ENCODE results near the gene YPEL3.
"Not testable (repeated sequence)": the region's sequence is repeated elsewhere in the genome, so short reads cannot be mapped to it uniquely, and the experiment has no call there.

YPEL3 gene, protein sequence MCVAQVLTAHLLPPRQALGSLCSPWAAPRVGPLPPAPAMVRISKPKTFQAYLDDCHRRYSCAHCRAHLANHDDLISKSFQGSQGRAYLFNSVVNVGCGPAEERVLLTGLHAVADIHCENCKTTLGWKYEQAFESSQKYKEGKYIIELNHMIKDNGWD
- total RNA-seq, result 41.2 to 65.5 (median 49.5) reads per million in 4 donors

DNA sequence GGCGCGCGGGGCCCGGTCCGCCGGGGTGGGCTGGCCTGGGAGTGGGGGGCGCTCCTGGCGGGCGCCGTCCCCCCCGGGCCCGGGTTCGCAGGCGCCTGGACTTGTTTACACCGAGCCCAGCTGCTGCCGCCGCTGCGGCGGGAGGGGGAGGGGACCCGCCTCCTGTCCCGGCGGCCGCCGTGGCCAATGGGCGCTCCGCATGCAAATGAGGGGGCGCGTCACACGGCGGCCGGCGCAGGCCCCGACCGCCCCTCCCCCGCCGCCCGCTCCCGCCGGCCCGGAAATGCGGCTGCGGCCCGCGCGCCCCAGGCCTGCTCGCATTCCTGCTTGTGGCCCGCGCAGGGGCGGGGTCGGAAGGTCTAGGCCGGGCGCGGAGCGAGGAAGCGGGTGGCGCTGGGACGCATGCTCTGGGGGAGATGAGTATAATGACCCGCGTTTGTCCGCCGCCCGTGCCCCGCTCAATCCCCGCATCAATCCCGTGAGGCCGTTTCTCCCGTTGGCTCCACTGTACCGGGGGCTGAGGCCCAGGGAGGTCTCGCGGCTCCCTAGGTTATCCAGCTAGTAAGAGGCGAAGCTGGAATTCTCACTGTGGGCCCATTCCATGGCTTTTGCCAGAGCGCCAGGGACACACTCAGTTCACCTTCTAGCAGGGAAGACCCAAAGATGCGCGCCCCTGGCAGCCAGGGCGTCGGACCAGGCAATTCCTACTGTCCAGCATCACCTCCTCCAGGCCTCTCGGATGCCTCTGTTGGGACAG, at the start of gene YPEL3:
TSS of gene YPEL3 (minus strand) at position 109 of the 757 bp plus-strand sequence. CDS start 731 bp downstream, outside the sequence.
- DNase-seq, result peak; percentile 82 to 93 (median 86)

DNA sequence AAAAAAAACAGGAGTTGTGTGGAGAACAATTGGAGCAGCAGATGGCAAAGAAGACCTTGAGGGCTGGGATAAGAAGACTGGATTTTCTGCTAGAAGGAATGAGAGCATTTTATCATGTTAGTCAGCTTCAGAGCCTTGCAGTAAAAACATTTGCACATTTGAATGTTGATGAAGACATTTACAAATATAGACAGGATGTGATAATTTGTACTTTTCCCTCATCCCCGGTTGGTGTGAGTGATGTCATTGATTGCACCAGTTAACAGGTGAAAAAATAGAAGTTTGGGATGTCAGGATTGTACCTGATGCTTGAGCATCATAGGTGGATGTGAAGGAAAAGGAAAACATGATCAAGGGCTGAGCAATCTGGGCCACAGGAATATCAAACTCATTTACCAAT, 49.6 kb upstream of the YPEL3 start:
- no peak for DNase-seq

DNA sequence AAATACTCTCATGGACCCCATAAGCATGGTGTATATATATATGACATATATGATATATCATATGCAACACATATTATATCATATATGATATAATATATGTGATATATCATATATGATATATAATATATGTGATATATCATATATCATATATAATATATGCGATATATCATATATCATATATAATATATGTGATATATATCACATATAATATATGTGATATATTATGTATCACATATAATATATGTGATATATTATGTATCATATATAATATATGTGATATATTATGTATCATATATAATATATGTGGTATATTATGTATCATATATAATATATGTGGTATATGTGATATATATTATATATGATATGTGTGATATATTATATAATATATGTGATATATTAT, 48.9 kb upstream of the YPEL3 start:
- no peak for DNase-seq

DNA sequence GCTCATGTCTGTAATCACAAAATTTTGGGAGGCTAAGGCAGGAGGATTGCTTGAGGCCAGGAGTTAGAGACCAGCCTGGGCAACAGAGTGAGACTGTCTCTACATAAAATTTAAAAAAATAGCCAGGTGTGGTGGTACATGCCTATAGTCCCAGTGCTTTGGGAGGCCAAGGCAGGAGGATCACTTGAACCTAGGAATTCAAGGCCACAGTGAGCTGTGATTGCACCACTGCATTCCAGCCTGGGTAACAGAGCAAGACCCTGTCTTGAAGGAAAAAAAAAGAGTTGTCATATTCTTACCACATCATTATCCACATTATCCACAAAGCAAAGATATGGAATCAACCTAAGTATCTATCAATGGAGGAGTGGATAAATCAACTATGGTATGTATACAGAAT, 48.0 kb upstream of the YPEL3 start:
- DNase-seq, result no peak

DNA sequence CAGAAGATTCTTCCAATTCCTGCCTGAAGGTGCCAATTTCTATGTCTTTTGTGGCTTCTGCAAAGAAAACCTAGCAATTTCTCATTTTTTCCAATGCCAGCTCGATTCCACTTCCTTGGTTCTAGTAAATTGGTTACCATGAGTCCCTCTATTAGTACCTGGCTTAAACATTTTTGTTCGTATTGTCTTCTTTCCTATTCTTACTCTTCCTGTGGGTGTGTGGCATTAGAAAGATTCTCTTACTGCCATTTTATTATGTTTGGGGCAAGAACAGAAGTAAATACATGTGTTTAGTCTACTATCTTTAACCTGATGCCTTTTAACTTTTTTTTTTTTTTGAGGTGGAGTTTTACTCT, 47.3 kb upstream of the YPEL3 start:
- DNase-seq, result no peak

DNA sequence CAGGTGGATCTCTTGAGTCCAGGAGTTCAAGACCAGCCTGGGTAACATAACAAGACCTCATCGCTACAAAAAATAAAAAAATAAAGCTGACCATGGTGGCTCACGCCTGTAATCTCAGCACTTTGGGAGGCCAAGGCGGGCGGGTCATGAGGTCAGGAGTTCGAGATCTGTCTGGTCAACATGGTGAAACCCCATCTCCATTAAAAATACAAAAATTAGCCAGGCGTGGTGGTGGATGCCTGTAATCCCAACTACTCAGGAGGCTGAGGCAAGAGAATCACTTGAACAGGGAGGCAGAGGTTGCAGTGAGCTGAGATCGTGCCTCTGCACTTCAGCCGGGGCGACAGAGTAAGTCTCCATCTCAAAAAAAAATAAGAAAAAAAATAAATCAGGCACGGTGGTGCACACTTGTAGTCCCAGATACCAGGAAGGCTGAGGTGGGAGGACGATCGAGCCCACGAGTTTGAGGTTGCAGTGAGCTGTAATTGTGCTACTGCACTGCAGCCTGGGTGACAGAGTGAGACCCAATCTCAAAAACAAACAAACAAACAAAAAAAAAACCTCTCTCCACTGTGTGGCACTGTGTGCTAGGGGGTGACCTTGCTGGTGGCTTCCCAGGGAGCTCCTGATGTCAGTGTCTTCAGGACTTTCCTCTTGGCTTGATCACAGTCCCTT, 46.8 kb upstream of the YPEL3 start:
- peak in 1 of 5 donors; percentile 59 for DNase-seq

DNA sequence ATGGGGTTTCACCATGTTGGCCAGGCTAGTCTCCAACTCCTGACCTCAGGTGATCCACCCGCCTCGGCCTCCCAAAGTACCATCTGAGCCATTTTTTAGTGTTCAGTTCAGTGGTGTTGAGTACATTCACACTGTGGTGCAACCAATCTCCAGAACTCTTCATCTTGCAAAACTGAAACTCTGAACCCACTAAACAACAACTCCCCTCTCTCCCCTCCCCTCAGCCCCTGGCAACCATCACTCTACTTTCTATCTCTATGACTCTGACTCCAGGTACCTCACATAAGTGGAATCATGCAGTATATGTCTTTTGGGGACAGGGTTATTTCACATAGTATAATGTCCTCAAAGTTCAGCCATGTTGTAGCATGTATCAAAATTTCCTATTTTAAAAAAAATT, 45.7 kb upstream of the YPEL3 start:
- peak in 1 of 5 donors; percentile 8 for DNase-seq

DNA sequence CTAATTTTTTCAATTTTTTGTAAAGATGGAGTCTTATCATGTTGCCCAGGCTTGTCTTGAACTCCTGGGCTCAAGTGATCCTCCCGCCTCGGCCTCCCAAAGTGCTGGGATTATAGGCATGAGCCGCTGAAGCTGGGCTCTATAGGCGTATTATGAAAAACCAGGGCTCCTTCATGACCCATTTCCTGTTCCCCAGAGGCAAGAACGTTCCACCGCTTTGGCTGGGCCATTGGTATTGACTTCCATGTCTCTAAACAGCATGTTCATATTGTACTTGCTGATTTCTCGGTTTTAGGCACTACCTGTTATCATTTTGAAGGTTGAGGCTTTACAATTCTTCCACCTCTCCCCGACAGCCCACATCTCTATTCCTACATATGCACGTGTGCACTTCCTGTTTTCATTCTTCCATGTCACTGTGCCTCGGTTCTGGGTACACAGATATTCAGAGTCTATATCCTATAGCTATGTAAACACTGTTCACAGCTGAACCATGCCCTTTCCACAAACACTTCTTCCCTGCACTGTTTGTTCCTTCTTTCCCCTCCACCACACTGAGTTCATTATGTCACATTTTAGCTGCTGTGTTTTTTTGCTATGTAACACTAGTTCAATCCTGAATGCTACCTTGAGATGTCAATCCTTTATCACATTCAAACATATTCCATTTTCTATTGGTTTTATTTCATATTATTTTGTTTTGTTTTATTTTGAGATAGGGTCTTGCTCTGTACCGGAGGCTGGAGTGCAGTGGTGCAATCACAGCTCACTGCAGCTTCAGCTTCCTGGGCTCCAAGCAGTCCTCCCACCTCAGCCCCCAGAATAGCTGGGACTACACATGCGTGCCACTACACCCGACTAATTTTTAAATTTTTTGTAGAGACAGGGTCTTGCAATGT, 43.8 kb upstream of the YPEL3 start:
- DNase-seq, result no peak

DNA sequence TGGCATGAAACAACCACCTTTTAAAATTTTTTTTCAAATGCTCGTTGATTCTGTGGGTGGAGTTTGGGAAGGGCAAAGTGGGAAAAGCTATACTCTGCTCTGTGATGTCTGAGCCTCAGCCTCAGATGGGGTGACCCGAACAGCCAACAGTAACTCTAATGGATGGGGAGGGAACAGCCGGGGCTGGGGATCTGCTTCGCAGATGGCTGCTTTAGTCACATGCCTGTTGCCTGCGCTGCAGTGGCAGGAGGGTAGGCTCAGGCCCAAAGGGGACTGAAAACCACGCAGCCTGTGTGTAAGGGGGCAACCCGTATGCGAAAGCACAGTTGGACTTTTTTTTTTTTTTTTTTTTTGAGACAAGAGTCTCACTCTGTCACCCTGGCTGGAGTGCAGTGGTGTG, 41.9 kb upstream of the YPEL3 start:
- no peak for DNase-seq

DNA sequence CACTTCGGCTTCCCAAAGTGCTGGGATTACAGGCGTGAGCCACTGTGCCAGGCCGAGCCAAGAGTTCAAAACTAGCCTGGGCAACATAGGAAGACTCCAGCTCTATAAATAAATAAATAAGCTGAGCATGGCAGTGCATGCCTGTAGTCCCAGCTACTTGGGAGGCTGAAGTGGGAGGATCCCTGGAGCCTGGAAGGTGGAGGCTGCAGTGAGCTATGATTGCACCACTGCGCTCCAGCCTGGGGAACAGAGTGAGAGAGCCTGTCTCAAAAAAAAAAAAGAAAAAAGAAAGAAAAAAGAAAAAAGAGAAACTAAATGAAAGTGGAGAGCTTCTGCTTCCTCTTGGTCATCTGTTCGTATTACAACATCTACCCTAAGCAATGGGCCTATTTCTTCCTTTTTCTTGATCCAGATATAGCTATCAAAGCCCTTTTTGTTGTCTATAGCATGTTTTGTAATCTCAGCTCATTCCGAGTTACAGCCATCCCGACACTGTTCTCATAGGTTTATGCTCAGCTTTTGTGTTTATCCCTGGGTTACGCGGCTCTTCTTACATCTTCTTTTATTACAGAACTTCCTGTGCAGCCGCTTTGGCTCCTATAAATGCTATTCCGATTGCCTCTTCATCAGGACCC, 41.1 kb upstream of the YPEL3 start:
- no peak for DNase-seq

DNA sequence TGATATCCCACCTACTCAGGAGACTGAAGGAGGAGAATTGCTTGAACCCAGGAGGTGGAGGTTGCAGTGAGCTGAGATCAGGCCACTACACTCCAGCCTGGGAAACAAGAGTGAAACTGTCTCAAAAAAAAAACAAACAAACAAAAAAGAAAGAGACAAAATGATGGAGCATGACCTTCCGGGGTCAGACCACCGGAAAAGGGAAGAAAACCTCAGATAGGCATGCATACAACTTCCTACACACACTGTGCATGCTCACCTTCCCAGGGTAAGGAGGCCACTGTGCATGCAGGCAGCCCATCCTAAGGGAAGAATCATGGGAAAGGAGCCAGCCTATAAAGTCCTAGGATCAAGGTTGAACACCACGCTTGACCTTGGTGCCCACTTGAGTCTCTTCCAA, 36.6 kb upstream of the YPEL3 start:
- DNase-seq, result no peak

DNA sequence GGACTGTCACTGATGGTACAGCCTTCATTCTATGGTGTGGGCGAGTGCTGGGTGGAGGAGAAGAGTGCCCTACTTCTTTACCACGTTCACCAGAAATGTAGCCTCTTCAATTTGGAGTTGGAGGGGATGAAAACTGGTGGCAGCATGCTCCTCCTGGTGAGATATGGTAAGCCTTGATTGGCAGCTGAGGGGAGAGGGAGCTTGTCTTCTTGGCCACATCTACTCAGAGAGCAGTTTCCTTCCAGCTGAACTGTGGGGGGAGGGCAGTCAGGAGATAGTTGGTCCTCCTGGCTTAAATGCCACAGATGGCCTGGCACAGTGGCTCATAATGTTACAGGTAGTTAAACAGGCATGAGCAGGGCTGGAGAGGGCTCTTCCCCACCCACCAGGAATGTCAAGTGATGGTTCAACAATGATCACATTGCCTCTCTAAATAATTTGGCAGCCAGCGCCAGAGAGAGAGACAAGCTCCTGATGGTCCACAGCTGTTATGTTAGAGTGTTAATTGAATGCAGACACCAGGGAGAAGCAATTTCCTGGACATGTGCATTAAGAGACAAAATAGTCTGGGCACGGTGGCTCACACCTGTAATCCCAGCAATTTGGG, 36.0 kb upstream of the YPEL3 start:
- DNase-seq, result peak in 1 of 5 donors; percentile 10

DNA sequence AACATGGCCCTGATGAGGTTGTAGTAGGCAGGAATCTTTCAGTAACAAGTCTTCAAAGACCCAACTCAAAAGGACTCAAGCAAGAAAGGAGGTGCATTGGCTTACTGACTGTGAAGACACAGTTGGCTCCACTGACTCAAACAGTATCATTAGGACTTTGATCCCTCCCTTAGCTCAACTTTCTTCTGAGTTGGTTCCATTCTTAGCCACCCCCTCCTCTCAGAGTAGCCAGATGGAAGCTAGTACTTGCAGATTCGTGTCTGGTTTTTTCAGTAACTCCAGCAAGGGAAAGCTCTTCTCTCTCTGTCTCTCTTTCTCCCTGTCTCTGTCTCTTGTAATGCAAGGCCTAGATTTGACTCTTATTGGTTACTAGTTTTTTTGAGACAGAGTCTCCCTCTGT, 32.0 kb upstream of the YPEL3 start:
- DNase-seq, result no peak

DNA sequence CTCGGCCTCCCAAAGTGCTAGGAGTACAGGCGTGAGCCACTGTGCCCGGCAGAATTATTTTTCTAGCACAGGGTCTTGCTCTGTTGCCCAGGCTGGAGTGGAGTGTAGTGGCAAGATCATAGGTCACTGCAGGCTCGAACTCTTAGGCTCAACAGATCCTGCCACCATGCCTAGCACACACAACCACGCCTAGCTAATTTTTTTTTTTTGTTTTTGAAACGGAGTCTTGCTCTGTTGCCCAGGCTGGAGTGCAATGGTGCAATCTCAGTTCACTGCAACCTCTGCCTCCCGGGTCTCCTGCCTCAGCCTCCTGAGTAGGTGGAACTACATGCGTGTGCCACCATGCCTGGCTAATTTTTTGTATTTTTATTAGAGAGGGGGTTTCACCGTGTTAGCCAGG, 29.7 kb upstream of the YPEL3 start:
- DNase-seq, result not testable (repeated sequence)

DNA sequence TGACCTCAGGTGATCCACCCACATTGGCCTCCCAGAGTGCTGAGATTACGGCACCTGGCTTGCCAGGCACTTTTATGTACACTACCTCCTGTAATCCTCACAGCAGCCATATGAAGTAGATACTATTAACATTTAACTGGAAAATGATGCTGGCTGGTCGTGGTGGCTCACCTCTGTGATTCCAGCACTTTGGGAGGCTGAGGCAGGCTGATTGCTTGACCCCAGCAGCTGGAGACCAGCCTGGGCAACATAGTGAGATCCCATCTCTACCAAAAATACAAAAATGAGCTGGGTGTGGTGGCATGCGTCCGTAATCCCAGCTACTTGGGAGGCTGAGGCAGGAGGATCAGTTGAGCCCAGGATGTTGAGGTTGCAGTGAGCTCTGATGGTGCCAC, 29.0 kb upstream of the YPEL3 start:
- no peak for DNase-seq

DNA sequence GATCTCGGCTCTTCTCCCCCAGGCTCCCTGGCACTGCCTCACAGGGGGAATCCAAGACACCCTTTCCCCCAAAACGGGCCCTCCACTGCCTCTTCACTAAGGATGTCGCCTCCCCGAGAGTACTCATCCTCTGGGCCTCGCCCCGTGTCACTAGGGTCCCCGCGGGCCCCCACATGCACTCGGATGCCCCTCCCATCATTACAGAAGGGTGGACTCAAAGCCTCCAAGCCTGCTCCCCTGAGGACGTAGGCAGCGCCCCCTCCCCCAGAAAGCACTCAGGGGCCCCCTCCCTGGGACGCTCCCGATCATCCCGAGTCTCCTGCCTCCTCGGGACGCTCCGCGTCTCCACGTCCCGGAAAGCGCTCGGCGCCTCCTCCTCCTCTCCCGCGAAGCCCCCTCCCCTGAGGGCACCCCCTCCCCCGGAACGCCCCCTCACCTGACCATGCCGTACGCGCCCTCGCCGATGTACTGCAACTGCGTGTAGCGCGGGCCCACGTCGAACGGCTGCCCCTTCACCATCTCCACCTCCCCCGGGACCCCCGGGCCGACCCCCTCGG, 26.7 kb upstream of the YPEL3 start:
- peak in 1 of 5 donors; percentile 10 for DNase-seq

DNA sequence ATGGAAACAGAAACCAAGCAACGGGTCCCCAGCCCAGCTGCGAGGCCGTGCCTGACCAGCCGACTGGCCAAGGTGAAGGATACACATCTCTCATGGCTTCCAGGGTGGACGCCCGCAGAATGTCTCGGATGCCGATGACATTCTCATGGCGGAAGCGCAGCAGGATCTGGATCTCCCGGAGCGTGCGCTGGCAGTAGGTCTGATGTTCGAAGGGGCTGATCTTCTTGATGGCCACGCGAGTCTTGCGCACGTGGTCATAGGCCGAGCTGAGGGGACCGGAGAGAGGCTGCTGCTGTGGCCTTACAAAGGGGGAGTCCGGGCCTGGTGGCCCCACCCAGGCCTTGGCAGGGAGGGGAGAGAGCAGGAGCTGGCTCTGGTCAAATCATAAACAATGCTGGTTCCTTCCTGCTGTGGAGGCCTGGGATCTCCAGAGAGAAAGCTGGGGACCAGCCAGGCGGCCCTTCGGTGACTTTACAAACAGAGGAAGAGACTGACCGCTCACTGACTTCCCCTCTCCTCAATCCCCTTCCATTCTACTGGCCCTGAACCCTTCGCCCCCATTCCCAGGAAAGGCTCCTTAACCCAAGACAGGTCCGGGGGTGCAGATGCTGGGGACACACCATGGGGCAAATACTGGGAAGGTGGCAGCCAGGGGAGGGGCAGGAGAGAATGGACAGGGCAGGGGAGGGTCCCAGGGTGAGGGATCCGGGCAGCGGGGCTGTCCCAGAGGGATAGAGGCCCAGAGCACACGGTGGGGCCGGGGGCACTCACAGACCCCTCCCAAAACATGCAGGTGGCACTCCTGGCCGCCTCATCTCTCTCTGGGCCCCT, 25.9 kb upstream of the YPEL3 start:
- no peak for DNase-seq

DNA sequence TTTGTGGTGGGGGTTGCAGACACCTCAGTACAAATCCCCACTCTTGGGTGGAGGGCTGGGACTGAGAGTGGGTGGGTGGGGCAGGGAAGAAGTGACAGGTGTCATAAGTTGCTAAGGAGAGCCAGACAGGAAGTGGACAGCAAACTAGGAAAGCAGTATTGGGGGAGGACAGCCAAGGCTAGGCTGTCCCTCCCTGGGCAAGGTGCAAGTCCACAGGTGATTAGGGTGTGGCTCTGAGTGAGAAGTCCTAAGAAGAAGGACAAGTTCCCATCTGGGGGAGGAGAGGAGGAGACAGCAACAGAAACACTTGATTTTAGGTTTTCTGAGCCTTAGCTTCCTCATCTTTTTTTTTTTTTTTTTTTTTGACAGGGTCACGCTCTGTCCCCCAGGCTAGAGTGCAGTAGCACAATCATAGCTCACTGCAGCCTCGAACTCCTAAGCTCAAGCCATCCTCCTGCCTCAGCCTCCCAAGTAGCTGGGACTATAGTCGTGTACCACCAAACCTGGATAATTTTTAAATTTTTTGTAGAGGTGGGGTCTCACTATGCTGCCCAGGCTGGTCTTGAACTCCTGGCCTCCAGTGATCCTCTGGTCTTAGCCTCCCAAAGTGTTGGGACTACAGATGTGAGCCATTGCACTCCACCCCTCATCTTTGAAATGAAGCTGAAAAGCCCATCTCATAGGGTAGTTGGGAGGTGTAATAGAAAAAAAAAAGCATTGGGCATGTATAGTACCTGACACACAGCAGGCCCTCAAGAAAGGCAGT, 24.5 kb upstream of the YPEL3 start:
- DNase-seq, result peak in 1 of 5 donors; percentile 15

DNA sequence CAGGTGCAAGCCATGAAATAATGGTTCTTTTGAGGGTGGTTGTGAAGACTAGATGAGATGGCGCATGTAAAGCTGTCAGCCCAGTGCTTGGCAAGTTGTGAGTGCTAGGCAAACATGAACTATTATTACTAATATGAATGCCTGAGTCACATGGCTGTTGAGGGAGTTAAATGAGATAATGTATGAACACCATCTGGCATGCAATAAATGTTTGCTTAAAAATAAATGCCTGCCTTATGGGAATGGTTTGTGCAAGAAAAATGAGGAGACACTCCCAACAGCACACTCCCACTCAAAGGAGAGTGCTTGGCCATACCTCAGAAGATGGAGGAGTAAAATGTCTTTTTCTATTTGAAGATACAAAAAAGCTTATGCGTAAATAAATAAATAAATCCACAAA, 23.4 kb upstream of the YPEL3 start:
- no peak for DNase-seq

DNA sequence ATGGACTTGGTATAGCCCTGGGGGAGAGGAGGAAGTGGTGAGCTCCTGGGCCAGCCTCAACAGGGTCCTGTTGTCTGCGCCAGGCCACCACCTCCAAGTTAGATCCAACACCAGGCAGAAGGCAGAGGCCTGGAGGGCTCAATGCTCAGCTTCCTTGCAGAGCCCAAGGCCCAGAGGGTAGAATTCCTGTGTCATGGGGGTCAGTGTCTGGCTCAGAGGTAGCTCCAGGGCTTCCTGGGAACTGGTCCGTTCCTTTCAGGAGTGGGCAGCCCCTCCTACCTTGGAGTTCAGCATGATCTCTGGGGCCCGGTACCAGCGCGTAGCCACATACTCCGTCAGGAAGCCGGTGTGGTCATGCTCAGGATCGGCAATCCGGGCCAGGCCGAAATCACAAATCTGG, 21.8 kb upstream of the YPEL3 start:
- no peak for DNase-seq

All from T-helper 1 cell (primary cell).